EH (cell line): ENCODE data around the gene KRTAP9-7.

ENCODE experiments used
- DNase-seq: peaks from one replicate; pipeline ENCODE4 v3.0.0-alpha.2; 2015; ENCODE audit warnings: low read depth

The KRTAP9-7 gene

DNA sequence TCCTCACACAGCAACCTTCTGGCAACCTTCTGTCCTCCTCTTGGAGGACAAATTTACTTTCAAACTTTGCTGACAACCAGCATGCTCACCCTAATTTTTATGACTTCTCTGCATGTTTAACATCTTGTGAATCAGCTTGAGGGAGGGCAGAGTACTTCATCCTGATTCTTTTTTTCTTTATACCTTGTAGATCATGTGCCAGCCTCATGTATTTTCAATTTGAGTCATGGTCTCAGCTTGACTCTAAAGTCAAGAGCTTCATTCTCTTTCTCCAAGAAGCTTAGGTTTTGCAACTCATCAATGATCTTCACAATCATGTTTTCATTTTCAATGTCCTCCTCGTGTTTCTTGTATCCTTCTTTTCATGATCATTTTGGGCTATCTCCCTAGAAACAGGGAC, 3.6 kb upstream of the KRTAP9-7 start:
- no peak for DNase-seq

DNA sequence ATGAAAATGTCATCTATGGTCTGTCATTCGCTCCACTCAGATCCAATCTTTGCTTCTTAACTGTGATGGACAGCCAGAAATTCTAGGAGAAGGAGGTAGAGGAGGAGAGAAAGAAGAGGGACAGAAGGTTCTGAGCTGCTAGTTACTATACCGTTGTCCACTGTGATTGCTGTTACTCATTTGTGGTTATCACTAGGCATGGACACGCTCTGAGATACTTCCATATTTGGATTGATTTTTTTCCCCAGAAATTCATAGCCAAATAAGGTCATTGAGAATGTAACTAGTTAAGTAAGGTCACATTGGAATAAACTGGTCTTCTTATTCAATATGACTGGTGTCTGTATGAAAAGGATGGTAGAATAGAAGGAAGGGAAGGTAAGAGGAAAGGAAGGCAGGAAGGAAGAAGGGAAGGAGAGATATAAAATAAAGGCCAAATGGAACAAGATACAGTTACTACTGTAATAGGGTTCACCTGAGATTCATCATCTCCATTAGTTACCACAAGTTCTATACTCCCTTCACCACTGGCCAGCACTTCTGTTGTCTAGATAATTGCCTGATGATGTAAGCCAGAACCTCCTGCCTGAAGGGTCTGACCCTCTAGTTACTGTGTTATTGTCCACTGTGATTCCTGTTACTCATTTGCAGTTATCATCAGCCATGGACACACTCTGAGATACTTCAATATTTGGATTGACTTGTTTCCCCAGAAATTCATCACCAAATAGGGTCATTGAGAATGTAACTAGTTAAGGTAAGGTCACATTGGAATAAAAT, 2.9 kb downstream of the KRTAP9-7 start:
- DNase-seq = peak; percentile 55

DNA sequence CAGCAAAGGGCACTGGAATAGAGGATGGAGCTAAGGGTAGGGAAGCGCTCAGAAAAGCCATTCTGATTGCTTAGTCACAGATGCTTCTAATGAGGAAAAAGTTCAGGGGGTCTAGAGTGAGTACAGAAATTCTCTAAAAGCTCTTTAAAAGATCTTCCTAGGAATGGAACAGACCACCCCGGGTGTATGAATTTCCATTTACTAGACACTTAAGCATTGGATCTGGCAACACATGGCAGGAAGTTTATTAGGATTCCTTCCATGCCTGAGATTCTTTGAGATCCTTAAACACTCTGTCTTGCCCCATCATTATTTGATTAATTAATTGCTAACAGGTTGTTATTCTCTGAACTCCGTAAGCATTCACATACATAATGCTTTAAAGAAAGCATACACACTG, 8.5 kb downstream of the KRTAP9-7 start:
- DNase-seq = peak; percentile 96

DNA sequence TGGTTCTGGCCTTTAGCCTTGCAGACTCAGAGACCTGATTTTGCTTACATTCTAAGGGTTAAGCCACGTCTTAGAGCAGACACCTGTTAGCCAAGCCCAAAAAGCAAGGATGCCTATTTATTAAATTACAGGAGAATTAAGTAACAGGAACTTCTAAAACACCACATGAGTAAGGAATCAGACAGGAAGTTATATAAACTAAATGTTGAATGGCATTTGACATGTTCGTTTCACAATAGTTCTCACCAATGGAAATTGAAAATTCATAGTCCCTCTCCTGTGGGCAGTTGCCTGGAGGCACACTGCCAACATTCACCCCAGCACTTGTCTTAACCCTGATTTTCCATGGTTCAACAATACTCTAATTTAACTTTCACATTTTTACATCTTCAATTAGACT, 9.0 kb downstream of the KRTAP9-7 start:
- DNase-seq = peak; percentile 50

DNA sequence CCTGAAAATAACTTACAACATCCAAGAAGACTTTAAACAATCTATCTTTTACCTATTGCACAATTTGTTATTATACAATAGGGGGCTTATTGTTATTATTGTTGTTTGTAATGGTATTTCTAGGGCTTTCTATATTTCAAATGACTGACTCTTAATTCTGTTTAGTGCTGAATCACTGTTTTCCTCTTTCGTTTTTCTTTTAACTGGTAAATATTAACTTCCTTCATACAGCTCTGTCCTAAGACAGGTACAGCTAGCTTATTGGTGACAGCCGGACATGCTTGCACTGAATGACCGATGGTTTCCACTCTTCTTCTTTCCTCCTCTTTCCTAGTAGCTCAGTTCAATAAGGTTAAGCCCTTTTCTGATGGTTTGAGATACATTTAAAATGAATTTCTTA, 11.6 kb downstream of the KRTAP9-7 start:
- DNase-seq = no peak

DNA sequence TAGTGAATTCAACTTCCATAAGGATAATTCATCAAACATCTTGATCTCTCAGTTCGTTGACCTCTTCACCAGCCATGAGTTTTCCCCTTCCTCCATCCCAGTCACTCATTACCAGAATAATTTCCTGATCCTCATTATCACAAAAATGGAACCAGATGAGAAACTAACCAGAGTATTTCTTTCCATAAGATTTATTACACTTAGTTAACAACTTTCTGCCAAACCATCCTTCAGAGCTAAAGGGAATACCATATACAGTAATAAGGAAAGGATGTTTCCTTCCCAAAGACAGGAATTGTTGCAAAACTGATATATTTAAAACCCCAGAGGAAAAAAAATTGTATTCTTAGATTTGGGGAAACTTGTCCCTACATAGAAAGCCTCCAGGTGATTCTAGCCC, 18.5 kb downstream of the KRTAP9-7 start:
- peak; percentile 52 for DNase-seq

DNA sequence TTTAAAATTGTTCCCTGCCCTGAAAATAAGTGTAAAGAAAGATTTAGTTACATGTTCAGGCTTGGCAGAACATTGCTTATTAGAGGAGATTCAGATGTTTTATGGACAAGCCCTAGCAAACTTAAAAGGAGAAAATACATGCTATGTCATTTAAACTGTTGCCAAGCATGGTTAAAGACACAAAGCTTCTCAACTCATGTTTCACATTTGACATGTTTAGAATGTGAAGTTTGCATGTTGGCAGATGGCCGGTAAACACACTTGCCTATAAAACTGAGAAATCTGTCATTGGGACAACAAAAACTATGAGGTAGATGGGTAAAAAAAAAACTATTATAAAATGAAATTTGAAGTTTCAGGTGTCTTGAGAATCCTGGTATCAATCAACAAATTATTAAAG, 21.3 kb downstream of the KRTAP9-7 start:
- DNase-seq = no peak

DNA sequence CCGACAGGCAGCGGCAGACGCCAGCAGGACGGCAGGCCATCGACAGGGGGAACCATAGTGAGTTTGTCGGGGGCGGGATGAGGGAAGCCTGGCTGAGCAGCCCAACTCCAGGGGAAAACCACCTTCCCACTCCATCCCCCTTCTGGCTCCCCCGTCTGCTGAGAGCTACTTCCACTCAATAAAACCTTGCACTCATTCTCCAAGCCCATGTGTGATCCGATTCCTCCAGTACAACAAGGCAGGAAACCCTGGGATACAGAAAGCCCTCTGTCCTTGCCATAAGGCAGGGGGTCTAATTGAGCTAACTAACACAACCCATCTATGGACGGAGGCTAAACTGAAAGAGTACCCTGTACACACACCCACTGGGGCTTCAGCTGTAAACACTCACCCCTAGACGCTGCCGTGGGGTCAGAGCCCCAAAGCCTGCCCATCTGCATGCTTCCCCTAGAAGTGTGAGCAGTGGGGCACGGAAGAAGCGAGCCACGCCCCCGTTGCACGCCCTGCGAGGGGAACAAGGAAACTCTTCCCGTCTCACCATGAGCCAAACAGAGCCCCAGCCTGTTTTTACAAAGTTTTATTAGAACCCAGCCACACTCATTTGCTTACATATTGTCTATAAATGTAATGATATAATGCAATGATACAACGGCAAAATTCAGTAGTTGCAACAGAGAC, 23.1 kb downstream of the KRTAP9-7 start:
- no peak for DNase-seq

DNA sequence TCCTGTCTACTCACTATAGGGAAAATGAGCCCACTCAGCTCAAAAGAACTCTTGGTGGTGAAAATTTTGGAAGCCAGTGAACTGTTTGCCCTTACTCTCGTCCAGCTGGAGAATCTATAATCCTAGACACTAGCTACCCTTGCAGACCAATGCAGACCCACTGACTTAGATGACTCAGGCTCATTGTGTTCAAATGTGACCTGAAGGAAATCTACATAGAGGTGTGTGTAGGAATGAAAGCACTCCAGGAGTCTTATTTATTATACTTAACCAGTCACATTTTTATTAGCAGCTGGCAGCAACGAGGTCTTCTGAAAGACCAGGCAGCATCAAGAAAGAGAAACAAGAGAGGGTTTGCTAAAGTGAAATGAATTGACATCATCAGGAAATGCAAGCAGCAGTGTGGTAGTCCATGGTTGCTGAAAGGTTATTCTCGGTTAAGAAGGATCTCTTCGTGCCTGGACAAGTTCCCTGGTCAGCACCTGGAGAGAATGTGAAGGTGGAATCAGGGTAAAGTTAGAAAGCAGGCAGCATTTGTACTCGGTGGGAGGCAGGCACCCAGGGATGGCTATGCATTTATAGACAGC, 25.8 kb downstream of the KRTAP9-7 start:
- no peak for DNase-seq

DNA sequence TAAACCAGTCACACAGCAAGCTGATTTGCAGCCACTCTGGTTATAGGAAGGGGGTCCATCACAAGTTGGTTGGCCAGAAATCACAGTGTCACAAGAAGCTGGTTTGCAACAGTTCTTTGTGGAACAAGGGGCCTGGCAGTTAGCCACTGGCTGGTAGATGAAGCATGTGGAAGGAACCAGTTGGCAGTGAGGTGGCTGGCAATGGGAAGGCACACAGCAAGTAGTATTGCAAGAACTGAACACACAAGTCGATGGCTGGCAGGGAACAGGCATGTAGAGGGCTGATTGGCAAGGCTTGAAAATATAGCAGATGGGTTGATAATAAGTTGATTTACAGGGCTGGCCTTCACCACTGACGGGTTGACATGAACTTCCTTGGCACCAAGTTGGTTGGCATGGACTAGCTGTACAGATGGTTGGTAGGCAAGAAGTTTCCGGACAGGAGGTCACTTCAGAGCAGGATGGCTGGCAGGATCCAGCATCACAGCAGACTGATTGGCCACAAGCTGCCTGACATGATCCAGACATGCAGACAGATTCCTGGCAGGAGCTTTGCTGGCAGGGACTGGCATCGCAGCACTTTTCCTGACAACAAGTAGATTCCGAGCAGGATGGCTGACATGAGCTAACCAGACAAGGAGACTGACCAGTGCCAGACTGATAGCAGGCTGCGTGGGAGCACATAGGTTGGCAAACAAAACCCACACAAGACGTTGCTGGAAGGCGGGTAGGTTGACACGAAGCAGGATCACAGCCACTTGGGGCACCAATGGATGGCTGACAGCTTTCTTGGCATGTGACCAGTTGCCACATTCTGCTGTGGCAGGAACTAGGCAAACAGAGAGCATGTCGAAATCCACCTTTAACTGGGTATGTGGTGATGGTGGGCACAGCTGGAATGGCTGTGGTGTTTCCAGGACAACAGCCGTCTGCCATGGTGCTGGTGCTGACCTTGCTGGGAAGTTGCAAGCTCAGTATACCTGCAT, 26.7 kb downstream of the KRTAP9-7 start, which contains the start of gene KRTAP29-1:
TSS of gene KRTAP29-1 (minus strand) at position 936 of the 986 bp plus-strand sequence. CDS start at position 936, 0 bp downstream.
- DNase-seq = no peak

DNA sequence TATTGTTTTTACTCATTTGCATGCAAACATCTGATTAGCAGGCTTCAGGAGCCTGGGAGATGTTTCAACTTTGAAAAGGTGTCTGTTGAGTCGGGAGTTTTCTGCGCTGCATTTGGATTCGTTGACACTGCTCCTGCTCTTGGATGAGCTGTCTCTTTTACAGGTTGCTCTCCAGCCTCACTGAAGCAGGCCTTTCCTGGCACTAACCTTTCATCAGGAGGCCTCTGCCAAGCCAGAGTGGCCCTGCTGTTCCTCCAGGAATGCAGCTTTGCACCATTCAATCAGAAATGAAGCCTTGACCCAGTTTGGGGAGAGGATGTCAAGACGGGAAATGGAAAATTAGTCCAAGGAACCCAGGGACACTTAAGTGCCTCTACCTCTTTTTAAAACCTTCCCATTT, 27.5 kb downstream of the KRTAP9-7 start:
- no peak for DNase-seq

DNA sequence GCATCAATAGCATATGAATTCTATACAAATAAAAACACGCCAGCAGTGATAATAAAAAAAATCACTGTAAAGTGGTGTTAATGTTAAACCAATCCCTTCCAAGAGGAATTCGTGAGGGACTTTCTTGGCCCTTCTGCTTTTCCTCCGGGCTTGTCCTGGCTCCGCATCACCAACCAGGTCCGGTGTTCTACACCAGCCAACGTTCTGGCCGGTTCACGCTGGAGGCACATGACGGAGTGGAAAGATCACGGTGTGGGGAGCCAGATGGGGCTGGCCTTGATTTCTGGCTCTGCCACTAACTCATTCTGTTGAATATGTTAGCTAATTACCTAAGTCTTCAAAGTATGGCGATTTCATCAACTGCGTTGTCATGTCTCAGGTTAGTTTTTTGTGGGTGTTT, 28.6 kb downstream of the KRTAP9-7 start:
- DNase-seq = no peak

DNA sequence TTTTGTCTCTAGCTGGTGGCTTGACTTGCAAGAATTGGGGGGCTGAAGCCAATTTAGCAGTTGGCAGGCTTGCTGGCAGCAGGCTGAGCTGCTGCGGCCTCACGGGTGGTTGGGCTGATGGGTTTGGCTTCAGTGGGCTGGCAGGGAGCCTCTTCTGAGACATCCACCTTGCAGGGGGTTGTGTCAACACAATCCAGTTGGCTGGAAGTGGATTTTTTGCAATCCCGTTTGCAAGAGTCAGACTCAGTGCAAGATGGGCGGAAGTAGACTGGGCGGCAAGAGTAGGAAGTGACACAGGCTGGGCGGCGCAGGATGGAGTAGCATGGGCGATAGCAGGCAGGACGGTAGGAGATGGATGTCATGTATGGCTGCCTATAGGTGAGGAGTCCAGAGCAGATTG, 32.1 kb downstream of the KRTAP9-7 start:
- peak; percentile 9 for DNase-seq

DNA sequence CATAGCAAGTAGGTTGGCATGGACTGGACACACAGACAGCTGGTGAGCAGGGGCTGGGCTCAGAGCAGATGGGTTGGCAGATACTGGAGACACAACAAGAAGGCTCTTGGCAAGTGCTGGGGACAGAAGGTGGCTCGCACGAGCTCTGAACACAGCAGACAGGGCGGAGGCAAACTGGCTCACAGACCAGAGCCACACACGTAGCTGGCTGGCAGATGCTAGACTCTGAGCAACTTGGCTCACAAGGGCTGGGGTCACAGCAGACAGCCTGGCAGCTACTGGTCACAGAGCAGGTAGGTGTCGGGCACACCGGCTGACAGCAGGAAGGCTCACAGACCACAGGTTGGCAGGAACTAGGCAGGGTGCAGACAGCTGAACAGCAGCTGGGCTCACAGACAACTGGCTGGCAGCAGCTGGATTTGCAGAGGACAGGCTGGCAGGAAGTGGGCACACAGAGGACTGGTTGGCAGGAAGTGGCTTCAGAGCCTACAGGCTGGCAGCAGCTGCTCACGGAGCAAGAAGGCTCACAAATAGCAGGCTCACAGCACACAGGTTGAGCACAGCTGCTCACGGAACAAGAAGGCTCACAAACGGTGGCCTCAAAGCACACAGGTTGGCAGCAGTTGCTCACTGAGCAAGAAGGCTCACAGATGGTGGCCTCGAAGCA, 32.9 kb downstream of the KRTAP9-7 start:
- peak; percentile 10 for DNase-seq

DNA sequence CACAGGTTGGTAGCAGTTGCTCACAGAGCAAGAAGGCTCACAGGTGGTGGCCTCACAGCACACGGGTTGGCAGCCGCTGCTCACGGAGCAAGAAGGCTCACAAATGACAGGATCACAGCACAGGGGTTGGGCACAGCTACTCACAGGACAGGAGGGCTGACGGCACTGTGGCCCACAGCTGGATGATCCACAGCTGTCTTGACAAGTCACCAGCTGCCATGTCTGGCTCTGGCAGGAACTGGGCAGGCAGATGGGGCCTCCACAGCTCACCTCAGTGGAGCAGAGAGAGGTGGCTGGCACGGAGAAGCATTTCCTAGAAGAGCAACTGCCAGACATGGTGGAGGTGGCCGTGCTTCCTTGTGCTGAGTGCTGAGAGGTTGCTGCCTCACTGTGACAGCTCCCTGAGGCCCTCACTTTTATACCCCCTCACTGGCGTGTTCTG, 33.4 kb downstream of the KRTAP9-7 start, which contains the start of gene KRTAP16-1:
TSS of gene KRTAP16-1 (minus strand) at position 392 of the 442 bp plus-strand sequence. CDS start at position 336, 56 bp downstream.
- no peak for DNase-seq

DNA sequence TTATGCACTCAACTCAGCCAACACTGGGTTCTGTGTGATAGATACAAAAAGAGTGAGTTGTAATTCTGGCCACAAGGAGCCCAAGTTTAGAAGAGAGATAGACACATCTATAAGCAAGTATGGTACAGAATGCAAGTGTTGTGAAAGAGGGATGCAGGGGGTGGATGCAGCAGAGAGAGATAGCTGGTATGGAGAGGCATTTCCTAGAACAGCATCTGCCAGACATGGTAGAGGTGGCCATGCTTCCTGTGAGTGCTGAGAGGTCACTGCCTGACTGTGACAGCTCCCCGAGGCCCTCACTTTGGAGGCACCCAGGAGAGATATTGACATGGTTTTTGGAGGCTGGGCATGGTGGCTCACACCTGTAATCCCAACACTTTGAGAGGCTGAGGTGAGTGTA, 35.6 kb downstream of the KRTAP9-7 start:
- no peak for DNase-seq

DNA sequence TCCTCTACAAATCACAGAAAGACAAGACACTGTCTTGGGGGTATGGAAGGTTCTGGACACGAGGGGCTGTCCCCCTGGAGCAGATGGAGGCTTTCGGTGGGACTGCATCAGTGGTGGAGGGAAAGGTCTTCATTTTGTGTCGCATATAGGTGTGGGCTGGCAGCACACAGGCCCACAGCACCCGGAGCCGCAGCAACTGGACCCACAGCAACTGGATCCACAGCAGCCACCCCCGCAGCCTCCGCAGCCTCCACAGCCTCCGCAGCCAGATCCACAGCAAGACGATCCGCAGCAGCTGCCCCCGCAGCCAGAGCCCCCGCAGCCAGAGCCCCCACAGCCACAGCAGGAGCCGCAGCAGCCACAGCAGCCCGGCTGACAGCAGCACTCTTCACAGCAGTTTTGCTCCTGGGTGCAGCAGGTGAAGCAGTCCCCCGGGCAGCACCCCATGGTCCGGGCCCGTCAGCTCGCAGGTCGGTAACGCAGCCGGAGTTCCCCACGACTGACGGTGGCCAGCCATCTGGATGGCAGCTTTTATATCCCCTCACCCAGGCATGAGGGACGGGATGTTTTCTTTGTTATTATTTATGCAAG, 39.8 kb downstream of the KRTAP9-7 start, which contains the start of gene KRTAP17-1:
TSS of gene KRTAP17-1 (minus strand) at position 507 of the 591 bp plus-strand sequence. CDS start at position 447, 60 bp downstream.
- no peak for DNase-seq

DNA sequence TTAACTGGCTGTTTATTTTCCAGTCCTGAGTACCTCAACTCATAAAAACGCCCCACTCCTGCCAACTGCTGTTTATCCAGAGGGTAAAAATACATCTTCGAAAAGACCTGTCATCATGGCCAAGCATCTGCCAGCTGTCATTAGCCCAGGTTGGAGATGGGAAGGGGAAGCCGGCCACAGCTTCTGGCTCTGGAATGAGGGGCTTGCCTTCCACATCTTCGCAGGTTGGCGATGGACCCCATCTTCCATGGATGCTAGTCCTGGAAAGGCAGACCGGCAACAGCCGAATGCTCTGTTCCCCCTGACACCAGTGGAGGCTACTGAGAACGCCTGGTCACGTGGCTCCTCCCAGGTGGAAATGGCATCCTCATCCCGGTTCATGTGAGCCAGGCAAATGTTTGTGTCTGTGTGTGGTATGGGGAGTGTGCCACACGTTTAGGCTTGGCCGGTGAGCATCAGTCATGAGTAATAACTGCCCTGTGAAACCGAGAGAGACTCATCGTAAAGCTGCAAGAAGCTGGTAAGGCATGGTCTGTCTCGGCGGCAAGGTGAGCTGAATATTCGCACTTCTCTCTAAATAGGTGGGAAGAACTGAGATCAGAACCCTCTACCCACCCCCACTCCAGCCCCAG, 40.4 kb downstream of the KRTAP9-7 start:
- no peak for DNase-seq

DNA sequence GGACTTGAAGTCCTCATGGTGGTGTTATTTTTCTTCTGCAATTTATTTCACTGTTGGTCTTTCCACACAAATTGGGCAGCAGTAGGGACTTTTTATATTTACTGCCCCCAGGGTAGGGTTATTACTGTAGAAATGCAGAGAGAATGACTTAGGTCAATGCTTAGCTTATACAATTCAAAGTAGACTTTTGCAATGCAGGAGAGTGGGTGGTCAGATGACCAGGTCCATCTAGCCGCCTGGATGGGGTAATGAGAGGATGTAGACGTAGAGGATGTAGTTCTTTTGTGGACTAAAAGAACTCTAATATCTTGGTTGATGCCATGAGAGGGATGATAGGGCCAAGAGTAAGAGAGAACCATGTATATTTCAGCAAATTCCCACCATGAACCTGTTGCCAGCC, 42.7 kb downstream of the KRTAP9-7 start:
- DNase-seq = no peak
